ENCODE data around the gene THG1L. TPM values are rescaled to one million over a fixed set of nuclear protein-coding genes. Genes with fewer than 3 reads are reported as not detected.

THG1L gene
- total and polyA plus RNA-seq, 9 donors = 8.9 to 23.6 (median 14.3) TPM

DNA sequence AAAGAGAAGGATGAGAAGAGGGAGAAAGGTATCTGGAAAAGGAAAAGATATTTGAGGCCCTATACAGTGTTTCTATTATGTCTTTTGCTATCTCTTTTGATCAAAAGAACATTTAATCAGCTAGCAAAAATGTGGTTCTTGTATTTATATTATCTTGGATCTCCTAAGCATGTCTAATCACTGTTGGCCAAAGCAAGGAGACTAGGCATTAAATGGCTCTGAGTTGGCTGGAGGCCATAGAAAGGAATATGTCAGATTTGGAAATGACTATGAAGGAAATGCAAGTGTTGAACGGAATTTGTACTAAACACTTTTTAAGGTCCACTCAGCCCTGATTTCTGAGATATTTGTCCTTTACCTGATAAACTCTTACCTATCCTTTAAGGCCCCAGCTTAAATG, 22.4 kb upstream of the THG1L start:
- TF ChIP-seq POLR2A (IDR thresholded peaks at IDR 0.05) = no peak
- no peak for TF ChIP-seq CTCF (IDR thresholded peaks at IDR 0.05)
- no peak for TF ChIP-seq EP300 (IDR thresholded peaks at IDR 0.05)
- DNase-seq = no peak
- WGBS, 3 donors = 65 to 78% (median 66%) methylated on average over 1 of the region's 1 CpG
- Histone ChIP-seq H3K4me3 (no peak overlapping the region), H3K36me3 (no peaks in the 10 kb centered on the region), H3K4me1 (ENCODE audit: insufficient read depth) (no peaks in the 10 kb centered on the region), H3K27ac (no peak overlapping the region), H3K9me3 (no peaks in the 10 kb centered on the region), H3K27me3 (no peaks in the 10 kb centered on the region)
- intact Hi-C loops (cut with DNase I) = no loop called here

DNA sequence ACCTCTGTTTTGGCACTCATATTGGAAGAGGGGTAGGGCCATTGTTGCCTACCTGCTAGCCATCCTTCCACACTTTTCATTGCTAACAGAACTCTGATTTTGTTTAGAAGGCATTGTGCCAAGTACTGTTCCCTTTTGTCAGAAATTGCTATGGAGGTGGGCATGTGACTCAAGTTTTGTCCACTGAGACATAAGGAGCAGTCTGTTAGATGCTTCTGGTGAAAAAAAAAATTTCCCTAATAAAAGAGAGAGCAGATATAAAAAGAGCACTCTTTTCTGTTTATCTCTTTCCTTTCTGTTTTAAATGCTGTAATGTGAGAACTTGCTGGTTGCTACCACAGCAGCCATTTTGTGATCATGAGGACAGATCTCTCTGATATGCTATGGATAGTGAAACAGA, 21.9 kb upstream of the THG1L start:
- intact Hi-C loops (cut with DNase I) = no loop called here
- no peak for TF ChIP-seq EP300 (IDR thresholded peaks at IDR 0.05)
- no peak for TF ChIP-seq CTCF (IDR thresholded peaks at IDR 0.05)
- no peak for TF ChIP-seq POLR2A (IDR thresholded peaks at IDR 0.05)
- no peaks in the 10 kb centered on the region for H3K9me3 ChIP-seq

GRCh38 chr5:157710431-157710830, 20.8 kb upstream of the THG1L start:
- no peaks in the 10 kb centered on the region for H3K4me1 ChIP-seq (ENCODE audit: insufficient read depth)
- 55 to 64% (median 55%) methylated on average over 3 of the region's 3 CpGs for WGBS, 3 donors
- intact Hi-C loops (cut with DNase I) = loop anchor here in 2 of 4 donors (10.0 kb wide), 2 partner anchors 276 to 386 kb away; no protein-coding TSS in a partner anchor
- DNase-seq = no peak
- H3K9me3 ChIP-seq = no peaks in the 10 kb centered on the region
- TF ChIP-seq CTCF (IDR thresholded peaks at IDR 0.05) = no peak
- no peak for TF ChIP-seq POLR2A (IDR thresholded peaks at IDR 0.05)
- no peak for TF ChIP-seq EP300 (IDR thresholded peaks at IDR 0.05)
- H3K4me3 ChIP-seq = no peak overlapping the region
- H3K36me3 ChIP-seq = no peaks in the 10 kb centered on the region
- H3K27ac ChIP-seq = no peak overlapping the region
- no peaks in the 10 kb centered on the region for H3K27me3 ChIP-seq

More for the DNA sequence above, 21.9 kb upstream of the THG1L start:
- Histone ChIP-seq H3K4me1 (ENCODE audit: insufficient read depth) (no peaks in the 10 kb centered on the region), H3K36me3 (no peaks in the 10 kb centered on the region), H3K27ac (no peak overlapping the region), H3K27me3 (no peaks in the 10 kb centered on the region), H3K4me3 (no peak overlapping the region)
- DNase-seq = no peak

GRCh38 chr5:157710882-157711281, 20.3 kb upstream of the THG1L start:
- Histone ChIP-seq H3K4me1 (ENCODE audit: insufficient read depth) (no peaks in the 10 kb centered on the region), H3K9me3 (no peaks in the 10 kb centered on the region), H3K27ac (no peak overlapping the region), H3K4me3 (no peak overlapping the region), H3K27me3 (no peaks in the 10 kb centered on the region), H3K36me3 (no peaks in the 10 kb centered on the region)
- intact Hi-C loops (cut with DNase I) = loop anchor here in 2 of 4 donors (10.0 kb wide), 2 partner anchors 276 to 386 kb away; no protein-coding TSS in a partner anchor
- WGBS, 3 donors = 36 to 40% (median 39%) methylated on average over 2 of the region's 2 CpGs
- no peak for DNase-seq
- TF ChIP-seq EP300 (IDR thresholded peaks at IDR 0.05) = no peak
- TF ChIP-seq POLR2A (IDR thresholded peaks at IDR 0.05) = no peak
- no peak for TF ChIP-seq CTCF (IDR thresholded peaks at IDR 0.05)
